H9 (cell line): Measurements from ENCODE around the gene LINC01488. TPM values are rescaled to one million over a fixed set of nuclear protein-coding genes. Genes with fewer than 3 reads are reported as not detected.

Source experiments
- DNase-seq: peaks from one replicate; pipeline ENCODE4 v3.0.0-alpha.2; 2017
- H2AFZ ChIP-seq: one replicate; pipeline ENCODE4 v1.6.1; 2013; ENCODE audit warnings: mild to moderate bottlenecking, low read length, control low read depth, moderate library complexity
- H2AK5ac ChIP-seq: 2 replicates; pipeline ENCODE4 v1.6.1; 2013; ENCODE audit warnings: low read length, control low read depth, mixed read lengths; ENCODE audit not compliant: insufficient read length
- H2BK120ac ChIP-seq: one replicate; pipeline ENCODE4 v1.6.1; 2013; ENCODE audit warnings: low read depth, mild to moderate bottlenecking, low read length, control low read depth, inconsistent platforms; ENCODE audit not compliant: poor library complexity, severe bottlenecking
- H2BK12ac ChIP-seq: 2 replicates; pipeline ENCODE4 v1.6.1; 2013; ENCODE audit warnings: low read length, control low read depth, mixed read lengths, low read depth; ENCODE audit not compliant: insufficient read length
- H2BK15ac ChIP-seq: 2 replicates; pipeline ENCODE4 v1.6.1; 2013; ENCODE audit warnings: low read depth, low read length, control low read depth
- H2BK20ac ChIP-seq: one replicate; pipeline ENCODE4 v1.6.1; 2013; ENCODE audit warnings: low read depth, mild to moderate bottlenecking, low read length, control low read depth, inconsistent platforms; ENCODE audit not compliant: poor library complexity, severe bottlenecking
- H2BK5ac ChIP-seq: 2 replicates; pipeline ENCODE4 v1.6.1; 2013; ENCODE audit warnings: low read length, control low read depth, mixed read lengths; ENCODE audit not compliant: insufficient read length
- H3K14ac ChIP-seq: 2 replicates; pipeline ENCODE4 v1.6.1; 2013; ENCODE audit warnings: low read length, control low read depth; ENCODE audit not compliant: insufficient read depth
- H3K18ac ChIP-seq: 2 replicates; pipeline ENCODE4 v1.6.1; 2013; ENCODE audit warnings: low read depth, mild to moderate bottlenecking, mixed read lengths, low read length, control low read depth; ENCODE audit not compliant: insufficient read length
- H3K23ac ChIP-seq: 2 replicates; pipeline ENCODE4 v1.6.1; 2013; ENCODE audit warnings: low read length, control low read depth, mixed read lengths, low read depth; ENCODE audit not compliant: insufficient read length
- H3K23me2 ChIP-seq: 2 replicates; pipeline ENCODE4 v1.6.1; 2013; ENCODE audit warnings: low read depth, mild to moderate bottlenecking, mixed read lengths, low read length, control low read depth; ENCODE audit not compliant: insufficient read length, poor library complexity, severe bottlenecking
- H3K27ac ChIP-seq: 2 replicates; pipeline ENCODE4 v1.5.1; 2013; ENCODE audit warnings: low read length, control low read depth, mixed read lengths, low read depth; ENCODE audit not compliant: insufficient read length
- H3K27me3 ChIP-seq: 2 replicates; pipeline ENCODE4 v1.6.1; 2013; ENCODE audit warnings: low read length, control low read depth, inconsistent platforms; ENCODE audit not compliant: insufficient read depth
- H3K4ac ChIP-seq: 2 replicates; pipeline ENCODE4 v1.6.1; 2013; ENCODE audit warnings: low read depth, mild to moderate bottlenecking, control low read depth, inconsistent platforms, low read length, moderate library complexity
- H3K4me1 ChIP-seq: 2 replicates; pipeline ENCODE4 v1.6.1; 2013; ENCODE audit warnings: low read length, control low read depth, inconsistent platforms; ENCODE audit not compliant: insufficient read depth
- H3K4me2 ChIP-seq: 2 replicates; pipeline ENCODE4 v1.6.1; 2013; ENCODE audit warnings: low read length, control low read depth, mixed read lengths; ENCODE audit not compliant: insufficient read length, insufficient read depth
- H3K56ac ChIP-seq: 2 replicates; pipeline ENCODE4 v1.6.1; 2013; ENCODE audit warnings: low read depth, mild to moderate bottlenecking, mixed read lengths, low read length, control low read depth; ENCODE audit not compliant: insufficient read length
- H3K79me1 ChIP-seq: 2 replicates; pipeline ENCODE4 v1.6.1; 2013; ENCODE audit warnings: low read depth, mild to moderate bottlenecking, moderate library complexity, low read length, control low read depth, inconsistent platforms; ENCODE audit not compliant: insufficient read depth, poor library complexity, severe bottlenecking
- H3K79me2 ChIP-seq: 2 replicates; pipeline ENCODE4 v1.6.1; 2013; ENCODE audit warnings: low read length, control low read depth, inconsistent platforms; ENCODE audit not compliant: insufficient read depth
- H3K9ac ChIP-seq: 2 replicates; pipeline ENCODE4 v1.6.1; 2013; ENCODE audit warnings: low read length, control low read depth, mixed read lengths; ENCODE audit not compliant: insufficient read length; ENCODE audit errors: extremely low read depth
- H3K9me3 ChIP-seq: one replicate; pipeline ENCODE4 v1.6.1; 2013; ENCODE audit warnings: low read depth, low read length, inconsistent platforms; ENCODE audit not compliant: control insufficient read depth
- H3T11ph ChIP-seq: one replicate; pipeline ENCODE4 v1.6.1; 2013; ENCODE audit warnings: mild to moderate bottlenecking, low read length, control low read depth, inconsistent platforms
- H4K20me1 ChIP-seq: one replicate; pipeline ENCODE4 v1.6.1; 2013; ENCODE audit not compliant: control insufficient read depth, insufficient read length, insufficient read depth
- H4K5ac ChIP-seq: 2 replicates; pipeline ENCODE4 v1.6.1; 2013; ENCODE audit warnings: low read depth, mild to moderate bottlenecking, mixed read lengths, low read length, control low read depth; ENCODE audit not compliant: insufficient read length
- H4K8ac ChIP-seq: replicated peaks from 2 replicates; pipeline ENCODE4 v1.6.1; 2013; ENCODE audit warnings: low read length, control low read depth, mixed read lengths, low read depth; ENCODE audit not compliant: insufficient read length
- H4K91ac ChIP-seq: 2 replicates; pipeline ENCODE4 v1.6.1; 2013; ENCODE audit warnings: low read depth, mild to moderate bottlenecking, moderate library complexity, mixed read lengths, low read length, control low read depth; ENCODE audit not compliant: insufficient read length
- H3K27ac Mint-ChIP-seq, 3 experiments: 2 replicates in 2 of 3; 3 replicates in 1 of 3; pipeline ENCODE4 v1.8.0; 2020 to 2021; ENCODE audit warnings: mixed read lengths in 3 of 3, mild to moderate bottlenecking in 1 of 3, moderate library complexity in 1 of 3
- H3K27me3 Mint-ChIP-seq: 2 replicates; pipeline ENCODE4 v1.8.0; 2021; ENCODE audit warnings: low read depth, mild to moderate bottlenecking, moderate library complexity, mixed read lengths
- H3K36me3 Mint-ChIP-seq, 3 experiments: 2 replicates in 2 of 3; 3 replicates in 1 of 3; pipeline ENCODE4 v1.8.0; 2020 to 2021; ENCODE audit warnings: low read depth in 3 of 3, mixed read lengths in 3 of 3; ENCODE audit not compliant: insufficient read depth in 1 of 3
- H3K4me1 Mint-ChIP-seq, 2 experiments: 2 replicates each; pipeline ENCODE4 v1.8.0; 2020; ENCODE audit warnings: mixed read lengths in 2 of 2
- H3K4me3 Mint-ChIP-seq, 2 experiments: 2 replicates in 1 of 2; 3 replicates in 1 of 2; pipeline ENCODE4 v1.8.0; 2020 to 2021; ENCODE audit warnings: mild to moderate bottlenecking in 2 of 2, mixed read lengths in 2 of 2, moderate library complexity in 1 of 2
- H3K9me3 Mint-ChIP-seq, 2 experiments: 2 replicates in 1 of 2; 3 replicates in 1 of 2; pipeline ENCODE4 v1.8.0; 2020; ENCODE audit warnings: mild to moderate bottlenecking in 2 of 2, mixed read lengths in 2 of 2, moderate library complexity in 1 of 2
- WGBS: extraction: QIAGEN DNeasy Blood & Tissue Kit; methylation state at CpG from one replicate; pipeline ENCODE4 v1.1.7; 2013; ENCODE audit warnings: missing lambda C conversion rate, low lambda C conversion rate, mixed read lengths; ENCODE audit not compliant: insufficient read length; ENCODE audit errors: extremely low coverage; 5-methylcytosine and 5-hydroxymethylcytosine counted together
- total RNA-seq: library from RNA; stranded (reverse); gene quantifications from 2 replicates; pipeline ENCODE4 v1.2.1, GENCODE V29; 2021
- TF ChIP-seq, protein P1 (sequence below): fragments of 200-600 bp; sonication (generic); conservative IDR thresholded peaks from 3 replicates; pipeline ENCODE4 v1.8.0; 2021; ENCODE audit warnings: antibody characterized with exemption, mild to moderate bottlenecking

The LINC01488 gene
- total RNA-seq, 1 experiment from 2014 or later = not detected

DNA sequence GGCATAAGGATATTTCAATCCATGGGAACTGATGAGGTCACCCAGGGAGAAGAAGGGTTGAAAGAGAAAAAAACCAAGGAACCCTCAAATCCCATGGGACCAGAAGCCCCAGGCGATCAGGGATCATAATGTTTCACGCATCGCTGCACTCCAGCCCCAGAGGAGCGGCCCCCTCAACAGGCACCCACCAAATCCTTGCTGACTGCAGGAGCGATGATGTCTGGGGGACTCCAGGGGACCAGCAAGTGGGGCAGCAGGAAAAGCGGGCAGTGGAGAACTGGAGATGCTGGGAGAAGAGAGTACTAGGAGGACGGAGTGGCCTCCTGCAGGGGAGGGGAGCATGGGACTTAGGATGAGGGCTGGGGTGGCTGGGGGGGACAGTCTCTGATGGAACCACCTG lies 47.7 kb upstream of the LINC01488 start:
- H3K9me3 Mint-ChIP-seq = no peaks in the 10 kb centered on the region
- TF ChIP-seq, protein P1, sequence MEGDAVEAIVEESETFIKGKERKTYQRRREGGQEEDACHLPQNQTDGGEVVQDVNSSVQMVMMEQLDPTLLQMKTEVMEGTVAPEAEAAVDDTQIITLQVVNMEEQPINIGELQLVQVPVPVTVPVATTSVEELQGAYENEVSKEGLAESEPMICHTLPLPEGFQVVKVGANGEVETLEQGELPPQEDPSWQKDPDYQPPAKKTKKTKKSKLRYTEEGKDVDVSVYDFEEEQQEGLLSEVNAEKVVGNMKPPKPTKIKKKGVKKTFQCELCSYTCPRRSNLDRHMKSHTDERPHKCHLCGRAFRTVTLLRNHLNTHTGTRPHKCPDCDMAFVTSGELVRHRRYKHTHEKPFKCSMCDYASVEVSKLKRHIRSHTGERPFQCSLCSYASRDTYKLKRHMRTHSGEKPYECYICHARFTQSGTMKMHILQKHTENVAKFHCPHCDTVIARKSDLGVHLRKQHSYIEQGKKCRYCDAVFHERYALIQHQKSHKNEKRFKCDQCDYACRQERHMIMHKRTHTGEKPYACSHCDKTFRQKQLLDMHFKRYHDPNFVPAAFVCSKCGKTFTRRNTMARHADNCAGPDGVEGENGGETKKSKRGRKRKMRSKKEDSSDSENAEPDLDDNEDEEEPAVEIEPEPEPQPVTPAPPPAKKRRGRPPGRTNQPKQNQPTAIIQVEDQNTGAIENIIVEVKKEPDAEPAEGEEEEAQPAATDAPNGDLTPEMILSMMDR = no peak
- peak overlapping the region in 2 of 3 experiments; percentile 53 to 87; a peak in 1 of 7 replicates for H3K27ac Mint-ChIP-seq

More for the DNA sequence above, 47.7 kb upstream of the LINC01488 start:
- H3K9ac ChIP-seq = no peak overlapping the region
- no peak overlapping the region for H2BK5ac ChIP-seq
- H3K14ac ChIP-seq = no peak overlapping the region; the same call in 1 of the 2 replicates
- no peak overlapping the region for H4K5ac ChIP-seq
- H3K27me3 ChIP-seq = no peaks in the 10 kb centered on the region
- H2AK5ac ChIP-seq = no peak overlapping the region
- no peak overlapping the region for H2BK20ac ChIP-seq
- no peak overlapping the region for H2BK120ac ChIP-seq
- no peaks in the 10 kb centered on the region for H3K79me2 ChIP-seq
- H3K56ac ChIP-seq = no peak overlapping the region
- H3K79me1 ChIP-seq = no peaks in the 10 kb centered on the region
- no peak overlapping the region for H4K8ac ChIP-seq
- no peak overlapping the region for H3K18ac ChIP-seq
- H3K4me1 ChIP-seq = no peaks in the 10 kb centered on the region; the same call in 1 of the 2 replicates
- no CpG with 5 or more reads among the region's 7 CpGs for WGBS
- Mint-ChIP-seq H3K36me3 (no peaks in the 10 kb centered on the region), H3K27me3 (peaks cover 8% of the 10 kb centered on the region), H3K4me3 (no peak overlapping the region), H3K4me1 (peaks cover 46 to 51% of the 10 kb centered on the region in 2 experiments)
- no peaks in the 10 kb centered on the region for H4K20me1 ChIP-seq
- H4K91ac ChIP-seq = no peak overlapping the region
- H3K23ac ChIP-seq = no peak overlapping the region
- no peaks in the 10 kb centered on the region for H3K9me3 ChIP-seq
- H3K27ac ChIP-seq = no peak overlapping the region
- H3K4ac ChIP-seq = no peak overlapping the region
- no peak overlapping the region for H3K4me2 ChIP-seq
- H2AFZ ChIP-seq = no peak overlapping the region
- no peaks in the 10 kb centered on the region for H3K23me2 ChIP-seq
- H2BK15ac ChIP-seq = no peak overlapping the region
- H3T11ph ChIP-seq = no peak overlapping the region
- no peak for DNase-seq
- no peak overlapping the region for H2BK12ac ChIP-seq
